K562 (cell line): ENCODE data around the gene PIK3CD. TPM values are rescaled to one million over a fixed set of nuclear protein-coding genes. Genes with fewer than 3 reads are reported as not detected.

Experiments used
- CBX2 ChIP-seq: fragments of 200-600 bp; sonication (generic); IDR thresholded peaks from one replicate; pipeline ENCODE4 v1.6.1; 2012; ENCODE audit warnings: mild to moderate bottlenecking, low read length, inconsistent platforms; ENCODE audit not compliant: insufficient read depth, poor library complexity, severe bottlenecking
- CHD7 ChIP-seq: fragments of 200-600 bp; sonication (generic); IDR thresholded peaks from one replicate; pipeline ENCODE4 v1.6.1; 2012; ENCODE audit warnings: mild to moderate bottlenecking, low read depth, low read length, inconsistent platforms
- CREB3L1 ChIP-seq: fragments of 450-650 bp; IDR thresholded peaks from 2 replicates; pipeline ENCODE4 v1.6.1; 2014; ENCODE audit warnings: low read depth, mild to moderate bottlenecking, moderate library complexity, borderline replicate concordance
- FOXA3 ChIP-seq, 2 experiments: fragments of 450-650 bp in 1 of 2; sonication (generic) in 1 of 2; formaldehyde crosslinking; IDR thresholded peaks in 1 of 2; conservative IDR thresholded peaks in 1 of 2; 2 replicates each; pipeline versions ENCODE4 v1.4.0 to v1.8.0; 2020 to 2022; ENCODE audit warnings: mild to moderate bottlenecking in 2 of 2, missing genetic modification reagents in 1 of 2
- GABPB1 ChIP-seq: sonication (generic); formaldehyde crosslinking; IDR thresholded peaks from 2 replicates; pipeline ENCODE4 v1.8.0; 2022; ENCODE audit warnings: mild to moderate bottlenecking, missing genetic modification reagents
- MAX ChIP-seq: sonication (generic); formaldehyde crosslinking; IDR thresholded peaks from 2 replicates; pipeline ENCODE4 v1.9.0; 2022; ENCODE audit warnings: mild to moderate bottlenecking, missing genetic modification reagents
- MAZ ChIP-seq, 2 experiments: fragments of 450-650 bp in 1 of 2; sonication (generic) in 1 of 2; formaldehyde crosslinking; IDR thresholded peaks in 1 of 2; conservative IDR thresholded peaks in 1 of 2; 2 replicates each; pipeline versions ENCODE4 v1.4.0 to v1.5.0; 2020; ENCODE audit warnings: mild to moderate bottlenecking in 1 of 2, missing genetic modification reagents in 1 of 2
- PHF8 ChIP-seq: fragments of 200-600 bp; sonication (generic); IDR thresholded peaks from 2 replicates; pipeline ENCODE4 v1.6.1; 2012; ENCODE audit warnings: mixed run types, mild to moderate bottlenecking, inconsistent platforms, low read length, moderate library complexity, borderline replicate concordance
- PTBP1 ChIP-seq: fragments of 200-400 bp; formaldehyde crosslinking; IDR thresholded peaks from 2 replicates; pipeline ENCODE4 v1.6.1; 2017; ENCODE audit warnings: low read depth, low read length
- SP1 ChIP-seq: sonication (generic); formaldehyde crosslinking; IDR thresholded peaks from 2 replicates; pipeline ENCODE4 v1.8.1; 2022; ENCODE audit warnings: mild to moderate bottlenecking, missing genetic modification reagents
- TOE1 ChIP-seq, 2 experiments: fragments of 450-650 bp in 1 of 2; sonication (generic) in 1 of 2; formaldehyde crosslinking in 1 of 2; IDR thresholded peaks; 2 replicates each; pipeline versions ENCODE4 v1.7.1 to v1.8.0; 2016 to 2022; ENCODE audit warnings: borderline replicate concordance in 2 of 2, mild to moderate bottlenecking in 2 of 2, antibody characterized with exemption in 1 of 2, inconsistent platforms in 1 of 2, low read depth in 1 of 2, missing genetic modification reagents in 1 of 2, moderate library complexity in 1 of 2
- ZC3H8 ChIP-seq: fragments of 450-650 bp; IDR thresholded peaks from 2 replicates; pipeline ENCODE4 v1.6.1; 2017
- ZNF77 ChIP-seq: fragments of 250-450 bp; sonication (Bioruptor Pico); IDR thresholded peaks from 2 replicates; pipeline ENCODE4 v1.5.0; 2020
- polyA plus RNA-seq, 8 experiments: library from polyadenylated mRNA; depleted of rRNA in 4 of 8; stranded (reverse) in 5 of 8; unstranded in 3 of 8; fragments of >200 nt; fragmentation: Nextera tagmentation in 2 of 8; fragmentation: Illumina TruSeq in 1 of 8; extraction: Ambion mirVana in 2 of 8; extraction: Trizol in 1 of 8; gene quantifications; 2 replicates each; pipeline versions ENCODE4 v1.2.1 to v1.2.3, GENCODE V29; 2011 to 2014; ENCODE audit warnings: inconsistent platforms in 1 of 8, missing spikeins in 1 of 8
- total RNA-seq, 7 experiments: library from RNA; depleted of rRNA in 6 of 7; stranded (reverse); fragments of >200 nt in 6 of 7; fragmentation: Illumina TruSeq in 2 of 7; extraction: Trizol in 2 of 7; gene quantifications; 2 replicates each; pipeline versions ENCODE4 v1.2.1 to v1.2.3, GENCODE V29; 2011 to 2021; ENCODE audit warnings: low replicate concordance in 1 of 7

The PIK3CD gene
- total and polyA plus RNA-seq, 9 of the 15 experiments (the other 6 are each of a cell fraction or from before 2014, with no cell fraction given): 1.8 to 20.8 (median 7.2) TPM

- TF ChIP-seq MAZ (CRISPR knock-in tag; conservative IDR thresholded peaks at IDR 0.05 in 1 of 2, IDR thresholded peaks at IDR 0.05 in 1 of 2): 0 out of 4 replicates have a peak, but pooled peaks of 1 of the 2 experiments have one; percentile 34
- TF ChIP-seq PTBP1: peak; percentile 93
- TF ChIP-seq ZC3H8: no peak
- peak; percentile 8; the same call in 1 of the 2 replicates for TF ChIP-seq PHF8
- no peak for TF ChIP-seq CHD7
- no peak for TF ChIP-seq CBX2
- peak; percentile 64 for TF ChIP-seq GABPB1 (CRISPR knock-in tag)
- TF ChIP-seq TOE1 (IDR thresholded peaks at IDR 0.05; ENCODE audit: borderline replicate concordance): no peak
- no peak for TF ChIP-seq TOE1 (CRISPR knock-in tag; IDR thresholded peaks at IDR 0.05; ENCODE audit: borderline replicate concordance, low read depth)
- TF ChIP-seq MAX (CRISPR knock-in tag): peak; percentile 38; the same call in 1 of the 2 replicates
- TF ChIP-seq SP1 (CRISPR knock-in tag): peak; percentile 5; the same call in 1 of the 2 replicates
- no peak for TF ChIP-seq CREB3L1
- TF ChIP-seq ZNF77 (CRISPR knock-in tag): no peak
- TF ChIP-seq FOXA3 (CRISPR knock-in tag; conservative IDR thresholded peaks at IDR 0.05 in 1 of 2, IDR thresholded peaks at IDR 0.05 in 1 of 2): no peak
Observed at GRCh38 chr1:9629445-9630201, 21.9 kb upstream of the PIK3CD start (continued).
